HepG2 (cell line): ENCODE results near the gene SAMD15. TPM values are rescaled to one million over a fixed set of nuclear protein-coding genes. Genes with fewer than 3 reads are reported as not detected.

Experiments
- ATAC-seq: fragments of 200-7000 bp; cut with Tn5 transposase; 3 replicates; pipeline ENCODE4 v1.9.1; 2020; ENCODE audit warnings: mild to moderate bottlenecking, moderate library complexity
- BruUV-seq: library from RNA; stranded (reverse); fragments of 400-500 nt; replicated peaks from 2 replicates; lab custom pipeline; 2021; lab: Mats Ljungman, UMichigan
- CTCF ChIA-PET: fragments of 300-600 bp; formaldehyde crosslinking; extraction: SDS; loops from one replicate; lab custom pipeline; 2021; ENCODE audit warnings: low total read pairs, inconsistent platforms, low intra/inter-chr PET ratio; lab: Yijun Ruan, JAX
- POLR2A ChIA-PET: fragments of 350-600 bp; sonication (Branson Sonifier 250); formaldehyde crosslinking; loops from one replicate; lab custom pipeline; 2020; ENCODE audit warnings: antibody characterized with exemption, inconsistent platforms; lab: Yijun Ruan, JAX
- DNase-seq: peaks from one replicate; pipeline ENCODE4 v3.0.0-alpha.2; 2015; ENCODE audit warnings: low spot score
- FAIRE-seq: peaks from 3 replicates; lab custom pipeline; 2011; peaks lifted over from hg19 to GRCh38; lab: Jason Lieb, UNC
- H2AFZ ChIP-seq: one replicate; pipeline ENCODE4 v1.6.1; 2011; ENCODE audit warnings: low read length, inconsistent platforms
- H3K27ac ChIP-seq: fragments of 300-600 bp; 3 replicates; pipeline ENCODE4 v1.8.0; 2011; ENCODE audit warnings: mixed run types, mild to moderate bottlenecking, mixed read lengths, low read length, inconsistent platforms; ENCODE audit not compliant: insufficient read depth; ENCODE audit errors: extremely low read length
- H3K27me3 ChIP-seq, 2 experiments: fragments of 200-600 bp in 1 of 2; 2 replicates in 1 of 2; 3 replicates in 1 of 2; pipeline versions ENCODE4 v1.6.0 to v1.8.0; 2011; ENCODE audit warnings: low read length in 2 of 2, mild to moderate bottlenecking in 2 of 2, moderate library complexity in 2 of 2, inconsistent platforms in 1 of 2; ENCODE audit not compliant: insufficient read depth in 2 of 2, control insufficient read depth in 1 of 2
- H3K36me3 ChIP-seq, 2 experiments: fragments of 200-600 bp in 1 of 2; replicated peaks in 1 of 2; 2 replicates in 1 of 2; 3 replicates in 1 of 2; pipeline versions ENCODE4 v1.5.1 to v1.8.0; 2011; ENCODE audit warnings: low read length in 2 of 2, inconsistent platforms in 1 of 2; ENCODE audit not compliant: insufficient read depth in 2 of 2, control insufficient read depth in 1 of 2
- H3K4me1 ChIP-seq: 2 replicates; pipeline ENCODE4 v1.5.1; 2012; ENCODE audit warnings: low read length, inconsistent platforms; ENCODE audit not compliant: insufficient read depth
- H3K4me2 ChIP-seq: 2 replicates; pipeline ENCODE4 v1.6.0; 2011; ENCODE audit warnings: low read depth, low read length, inconsistent platforms
- H3K4me3 ChIP-seq, 3 experiments: fragments of 200-600 bp in 1 of 3; sonication (generic), shearing (Covaris generic) in 1 of 3; replicated peaks in 1 of 3; 2 replicates each; pipeline ENCODE4 v1.5.1; 2011 to 2016; ENCODE audit warnings: low read length in 3 of 3, inconsistent platforms in 2 of 3, low read depth in 2 of 3, mild to moderate bottlenecking in 2 of 3, control low read depth in 1 of 3, mixed read lengths in 1 of 3; ENCODE audit not compliant: insufficient read depth in 1 of 3
- H3K79me2 ChIP-seq: one replicate; pipeline ENCODE4 v1.6.1; 2011; ENCODE audit warnings: low read length, inconsistent platforms; ENCODE audit not compliant: insufficient read depth
- H3K9ac ChIP-seq: 2 replicates; pipeline ENCODE4 v1.6.0; 2011; ENCODE audit warnings: mild to moderate bottlenecking, low read depth, low read length, inconsistent platforms; ENCODE audit not compliant: insufficient read depth
- H3K9me3 ChIP-seq: 2 replicates; pipeline ENCODE4 v1.5.1; 2012; ENCODE audit warnings: mild to moderate bottlenecking, low read length
- H4K20me1 ChIP-seq: 2 replicates; pipeline ENCODE4 v1.6.0; 2011; ENCODE audit warnings: inconsistent platforms, mild to moderate bottlenecking, low read length, moderate library complexity; ENCODE audit not compliant: insufficient read depth
- BCL6 ChIP-seq: IDR thresholded peaks from 2 replicates; pipeline ENCODE4 v1.6.1; 2016; ENCODE audit warnings: missing genetic modification reagents, missing compliant biosample characterization
- CEBPB ChIP-seq: IDR thresholded peaks from 2 replicates; pipeline ENCODE4 v1.6.1; 2011; ENCODE audit warnings: low read depth, low read length, improper control_type of control experiment, borderline replicate concordance
- CEBPG ChIP-seq: IDR thresholded peaks from 2 replicates; pipeline ENCODE4 v1.6.1; 2016
- CEBPZ ChIP-seq: IDR thresholded peaks from 2 replicates; pipeline ENCODE4 v1.6.1; 2012; ENCODE audit warnings: low read length, improper control_type of control experiment
- FOSL1 ChIP-seq: sonication (generic); formaldehyde crosslinking; IDR thresholded peaks from 2 replicates; pipeline ENCODE4 v1.9.0; 2021; ENCODE audit warnings: missing genetic modification reagents, borderline replicate concordance
- HNRNPH1 ChIP-seq: fragments of 200-400 bp; formaldehyde crosslinking; optimal IDR thresholded peaks from 2 replicates; pipeline ENCODE3; 2017; ENCODE audit warnings: mild to moderate bottlenecking, low read depth, low read length
- HOXA9 ChIP-seq: sonication (generic); formaldehyde crosslinking; IDR thresholded peaks from 2 replicates; pipeline ENCODE4 v1.8.1; 2022; ENCODE audit warnings: missing genetic modification reagents, mild to moderate bottlenecking, moderate library complexity, borderline replicate concordance
- KDM3A ChIP-seq: IDR thresholded peaks from 2 replicates; pipeline ENCODE4 v1.6.1; 2018; ENCODE audit warnings: low read depth, missing compliant biosample characterization
- POLR2AphosphoS2 ChIP-seq: IDR thresholded peaks from 2 replicates; pipeline ENCODE4 v1.6.1; 2011; ENCODE audit warnings: low read depth, low read length, improper control_type of control experiment
- TBX3 ChIP-seq: fragments of 450-650 bp; IDR thresholded peaks from 2 replicates; pipeline ENCODE4 v1.6.1; 2017; ENCODE audit warnings: antibody characterized with exemption, mild to moderate bottlenecking, inconsistent platforms, borderline replicate concordance
- ZFYVE20 ChIP-seq: sonication (generic); formaldehyde crosslinking; IDR thresholded peaks from 2 replicates; pipeline ENCODE4 v1.8.0; 2023; ENCODE audit warnings: low read depth, mild to moderate bottlenecking, moderate library complexity, missing genetic modification reagents, borderline replicate concordance
- ZNF354B ChIP-seq: sonication (generic); formaldehyde crosslinking; IDR thresholded peaks from 2 replicates; pipeline ENCODE4 v1.8.0; 2022; ENCODE audit warnings: mild to moderate bottlenecking, missing genetic modification reagents
- ZNF512 ChIP-seq: sonication (generic); formaldehyde crosslinking; IDR thresholded peaks from 2 replicates; pipeline ENCODE4 v1.4.0; 2020; ENCODE audit warnings: mild to moderate bottlenecking, missing genetic modification reagents
- ZNF605 ChIP-seq: sonication (generic); formaldehyde crosslinking; IDR thresholded peaks from 2 replicates; pipeline ENCODE4 v1.8.0; 2022; ENCODE audit warnings: mild to moderate bottlenecking, missing genetic modification reagents
- ZNF737 ChIP-seq: sonication (generic); formaldehyde crosslinking; IDR thresholded peaks from 2 replicates; pipeline ENCODE4 v1.5.0; 2020; ENCODE audit warnings: missing genetic modification reagents, mild to moderate bottlenecking, borderline replicate concordance
- ZNF792 ChIP-seq: IDR thresholded peaks from 2 replicates; pipeline ENCODE4 v1.6.1; 2016
- WGBS: methylation state at CpG from one replicate; pipeline ENCODE4 v1.1.6; 2017; ENCODE audit warnings: low lambda C conversion rate; 5-methylcytosine and 5-hydroxymethylcytosine counted together
- in situ Hi-C: cut with HindIII; loops from 2 replicates; pipeline ENCODE4 v1.10.0; 2017; ENCODE audit warnings: low pct_unique_long_range_greater_than_20kb; ENCODE audit not compliant: extremely low pct_ligation_motif_present
- intact Hi-C: fragments of 100-400 bp; cut with micrococcal nuclease; formaldehyde crosslinking; loops from one replicate; pipeline ENCODE4 v1.10.0; 2022; ENCODE audit not compliant: unreplicated experiment
- polyA plus RNA-seq, 8 experiments: library from polyadenylated mRNA; depleted of rRNA in 3 of 8; stranded (reverse) in 7 of 8; unstranded in 1 of 8; fragments of >200 nt; fragmentation: Illumina TruSeq in 4 of 8; extraction: Trizol in 4 of 8; gene quantifications; 2 replicates each; pipeline versions ENCODE4 v1.2.1 to v1.2.3, GENCODE V29; 2011 to 2016; ENCODE audit warnings: low read depth in 4 of 8, missing spikeins in 1 of 8, mixed read lengths in 1 of 8; ENCODE audit not compliant: insufficient read depth in 1 of 8
- total RNA-seq, 5 experiments: library from RNA; depleted of rRNA; stranded (reverse); fragments of >200 nt; fragmentation: Illumina TruSeq; extraction: Trizol; gene quantifications; 2 replicates each; pipeline ENCODE4 v1.2.3, GENCODE V29; 2016; ENCODE audit warnings: low read depth in 1 of 5
- TF ChIP-seq, protein P1 (sequence below): IDR thresholded peaks from 2 replicates; pipeline ENCODE4 v1.6.1; 2016
- TF ChIP-seq, protein P2 (sequence below): sonication (generic); formaldehyde crosslinking; IDR thresholded peaks from 2 replicates; pipeline ENCODE4 v1.4.0; 2020; ENCODE audit warnings: missing genetic modification reagents, borderline replicate concordance

SAMD15 gene
- total and polyA plus RNA-seq, 2 of the 13 experiments (the other 11 are each of a cell fraction or from before 2014, with no cell fraction given): 0.09 to 1.3 TPM

GRCh38 chr14:77364146-77364545 is 13.0 kb upstream of the SAMD15 start:
- Histone ChIP-seq H3K4me1 (peaks cover 14% of the 10 kb centered on the region), H3K27ac (no peak overlapping the region), H3K9me3 (no peaks in the 10 kb centered on the region), H3K36me3 (no peaks in the 10 kb centered on the region), H3K9ac (no peak overlapping the region), H3K4me3 (no peak overlapping the region), H3K4me2 (no peak overlapping the region), H3K79me2 (no peaks in the 10 kb centered on the region), H4K20me1 (no peaks in the 10 kb centered on the region), H2AFZ (no peak overlapping the region), H3K27me3 (no peaks in the 10 kb centered on the region)
- DNase-seq (no peak), ATAC-seq (peak; percentile 44; the same call in 2 of the 3 replicates), FAIRE-seq (peak; percentile 37)
- ChIA-PET CTCF (no interaction called here), POLR2A (interaction anchor here (1.6 kb wide), 1 partner anchor 13 kb away, joined by 4 read pairs; the partner anchor contains the start of genes SAMD15 and TMED8)
- no TSS peak for BruUV-seq
- intact Hi-C loops: no loop called here
- in situ Hi-C loops: no loop called here
- WGBS: 77% methylated on average over 3 of the region's 3 CpGs
- TF ChIP-seq TBX3: no peak
- TF ChIP-seq HOXA9 (CRISPR knock-in tag): no peak
- peak; percentile 18; the same call in 1 of the 2 replicates for TF ChIP-seq BCL6 (CRISPR knock-in tag)
- TF ChIP-seq ZNF792 (CRISPR knock-in tag): no peak
- no peak for TF ChIP-seq POLR2AphosphoS2
- peak; percentile 36; the same call in 1 of the 2 replicates for TF ChIP-seq CEBPB
- TF ChIP-seq ZNF737 (CRISPR knock-in tag): no peak
- TF ChIP-seq, protein P1, sequence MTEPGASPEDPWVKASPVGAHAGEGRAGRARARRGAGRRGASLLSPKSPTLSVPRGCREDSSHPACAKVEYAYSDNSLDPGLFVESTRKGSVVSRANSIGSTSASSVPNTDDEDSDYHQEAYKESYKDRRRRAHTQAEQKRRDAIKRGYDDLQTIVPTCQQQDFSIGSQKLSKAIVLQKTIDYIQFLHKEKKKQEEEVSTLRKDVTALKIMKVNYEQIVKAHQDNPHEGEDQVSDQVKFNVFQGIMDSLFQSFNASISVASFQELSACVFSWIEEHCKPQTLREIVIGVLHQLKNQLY (CRISPR knock-in tag): no peak
- 0 out of 2 replicates have a peak, but pooled peaks have one; percentile 36 for TF ChIP-seq CEBPG
- no peak for TF ChIP-seq HNRNPH1
- TF ChIP-seq ZNF354B (CRISPR knock-in tag): no peak
- TF ChIP-seq ZNF512: no peak
- TF ChIP-seq KDM3A (CRISPR knock-in tag): no peak
- no peak for TF ChIP-seq ZFYVE20 (CRISPR knock-in tag)
- no peak for TF ChIP-seq CEBPZ
- no peak for TF ChIP-seq FOSL1 (CRISPR knock-in tag)
- no peak for TF ChIP-seq ZNF605 (CRISPR knock-in tag)
- TF ChIP-seq, protein P2, sequence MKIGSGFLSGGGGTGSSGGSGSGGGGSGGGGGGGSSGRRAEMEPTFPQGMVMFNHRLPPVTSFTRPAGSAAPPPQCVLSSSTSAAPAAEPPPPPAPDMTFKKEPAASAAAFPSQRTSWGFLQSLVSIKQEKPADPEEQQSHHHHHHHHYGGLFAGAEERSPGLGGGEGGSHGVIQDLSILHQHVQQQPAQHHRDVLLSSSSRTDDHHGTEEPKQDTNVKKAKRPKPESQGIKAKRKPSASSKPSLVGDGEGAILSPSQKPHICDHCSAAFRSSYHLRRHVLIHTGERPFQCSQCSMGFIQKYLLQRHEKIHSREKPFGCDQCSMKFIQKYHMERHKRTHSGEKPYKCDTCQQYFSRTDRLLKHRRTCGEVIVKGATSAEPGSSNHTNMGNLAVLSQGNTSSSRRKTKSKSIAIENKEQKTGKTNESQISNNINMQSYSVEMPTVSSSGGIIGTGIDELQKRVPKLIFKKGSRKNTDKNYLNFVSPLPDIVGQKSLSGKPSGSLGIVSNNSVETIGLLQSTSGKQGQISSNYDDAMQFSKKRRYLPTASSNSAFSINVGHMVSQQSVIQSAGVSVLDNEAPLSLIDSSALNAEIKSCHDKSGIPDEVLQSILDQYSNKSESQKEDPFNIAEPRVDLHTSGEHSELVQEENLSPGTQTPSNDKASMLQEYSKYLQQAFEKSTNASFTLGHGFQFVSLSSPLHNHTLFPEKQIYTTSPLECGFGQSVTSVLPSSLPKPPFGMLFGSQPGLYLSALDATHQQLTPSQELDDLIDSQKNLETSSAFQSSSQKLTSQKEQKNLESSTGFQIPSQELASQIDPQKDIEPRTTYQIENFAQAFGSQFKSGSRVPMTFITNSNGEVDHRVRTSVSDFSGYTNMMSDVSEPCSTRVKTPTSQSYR (CRISPR knock-in tag): no peak
